DMS 273 (cell line): ENCODE results near the gene NELL1.
A peak's percentile ranks its signal among the peaks of the same experiment; 100 is the strongest.

Source experiments
- DNase-seq: peaks from one replicate; lab custom pipeline; 2025; ENCODE audit not compliant: unreplicated experiment; lab: John Stamatoyannopoulos, UW

NELL1 gene

DNA sequence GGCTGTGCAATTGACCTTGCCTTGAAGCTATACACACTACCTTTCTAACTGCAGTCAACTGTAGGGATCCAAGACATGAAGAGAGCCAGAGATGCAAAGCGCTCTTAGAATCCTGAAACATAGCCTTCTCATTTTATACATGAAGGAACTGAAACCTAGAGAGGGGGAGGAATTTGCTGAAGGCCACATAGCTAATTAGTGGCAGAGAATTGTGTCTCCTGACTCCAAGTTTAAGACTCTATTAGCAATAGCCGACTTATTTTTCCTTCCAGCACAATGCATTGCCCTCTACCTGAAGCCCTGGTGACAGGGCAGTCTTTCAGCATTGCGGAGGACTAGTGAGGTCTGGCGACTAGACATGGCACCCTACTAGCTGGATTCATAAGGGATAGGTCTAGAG is 796.5 kb downstream of the NELL1 start:
- no peak for DNase-seq

DNA sequence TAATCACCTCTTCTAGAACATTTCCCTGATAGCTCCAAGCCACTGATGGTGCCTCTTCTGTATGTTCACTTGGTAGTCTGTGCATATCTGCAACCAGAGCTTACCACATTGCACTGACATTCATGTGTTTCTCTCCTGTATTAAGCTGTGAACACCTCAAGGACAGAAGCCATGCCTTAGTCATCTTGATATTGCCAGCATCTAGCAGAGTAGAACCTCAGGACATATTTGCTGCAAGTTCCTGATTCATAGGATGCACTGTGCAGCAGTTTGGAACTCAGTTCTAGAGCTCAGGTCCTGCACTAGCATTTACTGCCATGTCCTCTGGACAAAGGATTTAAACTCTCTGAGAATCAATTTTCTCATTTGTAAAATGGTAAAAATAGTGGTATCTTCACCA is 801.1 kb downstream of the NELL1 start:
- DNase-seq: no peak

DNA sequence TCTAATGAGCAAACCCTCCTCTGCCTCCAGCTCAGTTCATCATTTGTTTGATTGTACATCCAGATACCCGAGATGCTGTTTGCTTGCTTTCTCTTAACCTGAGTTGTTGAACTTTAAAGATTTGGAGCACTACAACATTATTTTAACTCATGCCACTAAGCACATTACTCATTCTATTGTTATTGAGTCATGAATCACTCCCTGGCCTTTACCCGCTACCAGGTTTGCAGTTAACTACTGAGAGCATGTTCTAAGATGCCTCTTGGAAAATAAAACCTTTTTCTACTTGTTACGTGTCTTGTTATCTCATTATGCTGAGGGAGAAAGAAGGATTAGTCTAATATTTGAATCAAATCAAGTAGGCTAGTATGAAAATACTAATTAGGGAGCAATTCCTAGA is 802.9 kb downstream of the NELL1 start:
- no peak for DNase-seq

DNA sequence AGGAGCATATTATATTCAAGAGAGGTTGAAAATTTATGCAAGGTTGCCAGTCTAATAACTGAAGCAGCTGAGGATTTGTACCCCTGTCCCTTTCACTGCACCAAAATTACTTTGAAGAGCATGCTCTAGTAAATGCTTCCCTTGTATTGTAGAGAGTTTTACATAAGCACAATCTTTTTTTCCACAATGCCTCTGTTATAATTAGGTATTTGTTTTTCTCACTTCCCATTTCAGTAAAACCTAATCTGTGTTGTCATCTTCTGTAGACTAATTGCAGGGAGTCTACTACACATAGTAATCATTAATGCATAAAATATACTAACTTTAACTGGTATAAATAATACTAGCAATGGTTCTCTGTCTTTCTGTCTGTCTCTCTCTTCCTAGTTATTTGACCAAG is 805.1 kb downstream of the NELL1 start:
- no peak for DNase-seq

DNA sequence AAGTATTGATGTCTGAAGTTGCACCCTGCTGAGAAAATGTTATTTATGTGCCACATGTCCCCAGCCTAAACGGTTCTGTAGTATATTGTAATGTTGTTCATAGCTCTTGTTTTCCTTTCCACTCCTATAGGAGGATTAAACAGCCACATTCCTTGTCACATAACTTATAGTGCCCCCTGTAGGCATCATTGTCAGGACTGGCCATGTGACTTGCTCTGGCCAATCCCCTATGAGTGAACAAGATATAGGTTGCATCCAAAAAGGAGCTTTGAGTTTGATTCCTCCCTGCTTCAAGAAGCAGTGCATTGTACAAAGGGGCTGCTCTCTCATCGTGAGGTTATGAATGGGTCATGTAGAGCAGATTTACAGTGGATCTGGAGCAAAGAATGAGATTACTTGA is 805.9 kb downstream of the NELL1 start:
- DNase-seq: no peak

DNA sequence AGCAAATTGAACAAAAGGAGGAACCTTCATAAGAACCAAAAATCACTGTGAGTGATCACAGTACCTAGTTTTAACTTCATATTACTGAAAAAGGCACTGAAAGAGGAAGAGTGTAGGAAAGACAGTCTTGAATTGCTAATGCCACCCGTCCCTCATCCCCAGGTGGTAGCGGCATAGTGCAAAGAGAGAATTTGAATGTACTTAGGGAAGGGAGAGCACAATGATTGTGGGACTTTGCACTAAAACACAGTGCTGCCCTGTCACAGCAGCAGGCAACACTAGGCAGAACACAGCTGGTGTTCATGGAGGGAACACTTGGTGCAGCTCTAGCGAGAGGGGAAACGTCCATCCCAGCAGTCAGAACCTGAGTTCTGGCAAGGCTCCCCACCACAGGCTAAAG is 807.2 kb downstream of the NELL1 start:
- no peak for DNase-seq

DNA sequence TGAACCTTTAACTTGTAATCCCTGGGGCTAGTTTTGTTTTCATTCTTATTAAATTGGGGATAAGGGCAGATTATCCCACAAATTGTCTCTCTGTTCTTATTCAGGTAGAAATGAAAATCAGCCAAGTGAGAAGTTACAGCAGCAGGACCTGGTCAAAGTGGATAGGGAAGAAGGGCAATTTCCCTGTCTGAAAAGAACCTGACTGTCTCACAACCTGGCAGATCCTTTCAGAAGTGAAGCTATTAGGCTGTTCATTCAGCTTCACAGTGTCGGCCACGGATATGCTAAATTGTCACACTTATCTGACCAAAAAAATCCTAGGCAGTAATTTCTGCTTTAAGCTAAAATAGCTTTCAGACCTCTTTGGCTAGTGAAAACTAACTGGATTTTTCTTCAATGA is 810.9 kb downstream of the NELL1 start:
- no peak for DNase-seq

DNA sequence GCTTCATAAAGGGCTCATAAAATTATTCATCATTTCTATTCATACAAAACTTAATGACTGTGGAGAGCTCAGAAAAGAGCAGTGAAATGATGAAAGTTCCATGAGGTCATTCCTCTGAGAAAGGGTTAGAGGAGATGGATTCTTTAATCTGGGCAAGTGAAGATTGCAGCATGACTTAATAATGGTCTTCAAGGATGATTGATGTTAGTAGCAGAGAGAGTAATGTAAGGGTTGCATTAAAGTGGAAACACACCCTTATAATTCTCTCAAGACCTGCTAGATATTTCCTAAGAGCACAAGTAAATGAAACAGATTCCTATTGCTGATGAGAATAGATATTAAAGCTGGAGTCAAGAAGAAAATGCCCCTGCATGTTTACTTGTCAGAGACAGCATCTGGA is 811.9 kb downstream of the NELL1 start:
- no peak for DNase-seq

DNA sequence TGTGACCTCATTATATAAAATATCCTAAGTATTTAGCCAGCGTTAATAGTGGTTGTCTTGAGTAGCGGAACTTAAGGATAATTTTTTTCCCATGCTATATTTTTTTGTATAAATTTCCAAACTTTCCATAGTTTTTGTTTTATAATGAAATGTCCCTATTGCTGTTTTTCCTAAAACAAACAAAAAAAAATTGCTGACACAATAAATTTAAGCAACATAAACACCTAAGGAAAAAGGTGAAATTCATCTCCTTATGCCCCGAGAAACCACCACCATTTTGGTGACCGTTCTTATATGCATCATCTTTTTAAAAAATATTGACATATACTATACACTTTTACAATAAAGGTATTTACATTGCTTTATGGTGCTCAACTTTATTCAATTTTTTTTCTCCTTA is 814.7 kb downstream of the NELL1 start:
- DNase-seq: no peak

DNA sequence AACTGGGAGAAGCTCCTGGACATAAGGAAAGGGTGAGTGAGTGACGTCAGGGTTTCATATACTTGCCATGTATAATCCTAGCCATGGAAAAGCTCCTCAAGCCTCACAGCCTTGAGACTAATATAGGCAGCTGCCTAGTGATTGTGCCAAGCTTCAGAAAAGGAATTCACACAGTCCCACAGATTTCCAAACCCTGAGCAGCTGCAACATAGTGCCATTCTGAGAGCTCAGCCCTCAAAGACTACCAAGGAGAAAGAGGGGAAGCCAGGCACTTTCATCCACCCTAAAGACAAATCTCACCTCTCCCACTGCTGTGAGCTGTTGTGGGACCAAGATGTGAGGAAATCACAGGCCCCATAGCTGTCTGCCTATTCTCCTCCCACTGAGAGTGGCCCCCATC is 815.6 kb downstream of the NELL1 start:
- no peak for DNase-seq

DNA sequence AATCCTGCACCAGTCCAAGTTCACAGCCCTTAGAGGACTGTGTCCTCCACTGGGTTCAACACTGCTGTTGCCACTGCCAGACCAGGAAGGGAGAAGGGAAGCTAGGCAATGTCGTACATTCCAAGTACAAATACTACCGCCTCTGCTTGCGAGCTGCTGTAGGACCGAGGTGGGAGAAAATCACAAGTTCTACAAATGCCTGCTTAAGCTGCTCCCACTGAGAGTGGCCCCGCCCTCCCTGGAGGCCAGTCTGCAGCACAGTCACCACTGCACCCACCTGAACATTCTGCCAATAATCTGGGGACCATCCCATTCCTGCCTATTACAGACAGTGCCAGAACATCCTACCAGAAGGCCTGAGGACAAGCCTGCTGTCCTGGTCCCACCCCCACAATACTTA is 816.0 kb downstream of the NELL1 start:
- no peak for DNase-seq

DNA sequence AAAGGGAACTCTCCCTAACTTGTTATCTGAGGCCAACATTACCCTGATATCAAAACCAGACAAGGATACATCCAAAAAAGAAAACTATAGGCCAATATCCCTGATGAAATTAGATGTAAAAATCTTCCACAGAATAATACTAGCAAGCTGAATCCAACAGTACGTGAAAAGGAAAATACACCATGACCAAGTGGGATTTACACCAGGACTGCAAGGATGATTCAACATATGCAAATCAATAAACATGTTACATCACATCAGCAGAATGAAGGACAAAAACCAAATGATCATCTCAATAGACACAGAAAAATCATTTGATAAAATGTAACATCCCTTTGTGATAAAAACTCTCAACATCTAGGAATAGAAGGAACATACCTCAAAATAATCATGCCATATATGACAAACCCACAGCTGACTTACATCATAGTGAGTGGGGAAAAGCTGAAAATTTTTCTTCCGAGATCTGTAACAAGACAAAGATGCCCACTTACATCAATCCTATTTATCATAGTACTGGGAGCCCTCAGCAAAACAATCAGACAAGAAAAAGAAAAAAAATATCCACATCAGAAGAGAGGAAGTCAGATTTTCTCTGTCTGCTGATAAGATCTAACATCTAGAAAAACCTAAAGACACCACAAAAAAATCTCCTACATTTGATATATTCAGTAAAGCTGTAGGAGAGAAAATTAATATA is 820.2 kb downstream of the NELL1 start:
- DNase-seq: no peak

DNA sequence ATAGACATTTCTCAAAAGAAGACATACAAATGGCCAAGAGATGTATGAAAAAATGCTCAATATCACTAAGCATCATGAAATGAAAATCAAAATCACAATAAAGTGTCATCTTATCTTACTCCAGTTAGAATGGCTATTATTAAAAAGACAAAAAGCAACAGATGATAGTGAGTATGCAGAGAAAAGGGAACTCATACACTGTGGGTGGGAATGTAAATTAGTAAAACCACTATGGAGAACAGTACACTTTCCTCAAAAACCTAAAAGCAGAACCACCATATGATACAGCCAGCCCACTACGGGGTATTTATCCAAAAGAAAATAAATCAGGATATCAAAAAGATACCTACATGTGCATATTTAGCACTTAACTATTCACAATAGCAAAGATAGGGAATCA is 823.5 kb downstream of the NELL1 start:
- DNase-seq: no peak

DNA sequence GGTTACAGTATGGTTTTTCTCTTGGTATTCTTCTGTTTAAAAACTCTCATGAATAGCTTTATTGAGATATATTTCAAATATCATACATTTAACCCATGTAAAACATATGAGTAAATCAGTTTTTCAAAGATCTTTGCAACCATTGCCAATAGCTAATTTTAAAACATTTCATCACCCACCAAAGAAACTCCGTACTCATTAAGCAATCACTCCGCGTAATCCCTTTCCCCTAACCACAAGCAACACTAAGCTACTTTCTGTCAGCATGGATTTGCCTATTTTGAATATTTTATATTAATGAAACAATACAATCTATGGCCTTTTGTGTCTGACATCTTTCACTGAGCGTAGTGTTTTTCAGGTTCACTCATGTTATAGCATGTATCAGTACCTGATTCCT is 825.6 kb downstream of the NELL1 start:
- no peak for DNase-seq

DNA sequence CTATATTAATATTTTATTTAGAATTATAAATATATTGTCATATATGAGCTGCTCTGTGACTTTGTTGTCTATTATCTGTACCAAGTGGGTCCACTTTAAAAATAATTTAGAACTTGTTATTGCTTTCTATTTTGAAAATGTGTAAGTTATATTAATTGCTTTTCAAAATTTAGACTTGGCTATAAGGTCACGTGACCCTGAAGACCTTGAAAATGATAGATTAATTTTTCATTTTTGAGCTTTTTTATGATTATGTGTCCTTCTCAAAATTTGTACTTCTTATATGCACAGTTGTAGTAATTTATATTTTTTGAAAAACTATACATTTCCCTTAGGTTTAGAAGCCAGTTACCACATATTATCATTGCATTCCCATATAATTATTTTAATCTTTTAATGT is 826.5 kb downstream of the NELL1 start:
- no peak for DNase-seq

DNA sequence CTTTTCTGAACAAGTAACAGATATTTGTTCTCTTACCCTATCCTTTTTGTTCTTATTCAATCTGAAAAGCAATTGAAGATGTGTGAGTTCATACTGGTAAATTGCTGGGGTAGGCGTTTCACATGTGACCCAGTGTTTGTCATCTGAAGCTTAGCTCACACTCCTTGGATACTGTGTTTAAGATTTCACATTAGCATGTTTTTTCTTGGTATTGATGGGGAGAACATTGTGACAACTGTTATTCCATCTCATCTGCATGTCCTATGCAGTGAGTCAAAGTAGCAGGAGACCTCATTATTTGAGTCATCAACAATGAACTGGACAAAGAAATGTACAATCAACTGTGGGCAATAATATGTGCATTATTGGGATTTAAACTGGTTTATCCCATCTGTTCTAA is 831.9 kb downstream of the NELL1 start:
- DNase-seq: no peak

DNA sequence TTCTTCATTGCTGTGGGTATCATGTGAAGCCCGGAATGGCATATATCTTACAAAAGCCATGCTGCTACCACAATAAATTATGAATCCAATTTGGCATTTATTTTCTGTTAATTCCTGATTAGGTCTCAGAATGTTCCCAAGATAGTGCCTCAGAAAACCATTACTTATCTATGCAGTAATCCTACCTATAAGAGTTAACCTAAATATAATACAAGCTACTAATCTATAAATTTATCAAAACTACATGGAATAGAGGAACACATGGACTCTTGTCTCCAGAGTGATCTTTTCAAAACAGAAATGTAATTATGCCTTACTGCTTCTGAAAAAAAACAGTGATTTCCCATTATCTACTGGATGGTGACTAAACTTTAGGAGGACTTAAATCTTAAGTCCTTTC is 835.7 kb downstream of the NELL1 start:
- DNase-seq: no peak

DNA sequence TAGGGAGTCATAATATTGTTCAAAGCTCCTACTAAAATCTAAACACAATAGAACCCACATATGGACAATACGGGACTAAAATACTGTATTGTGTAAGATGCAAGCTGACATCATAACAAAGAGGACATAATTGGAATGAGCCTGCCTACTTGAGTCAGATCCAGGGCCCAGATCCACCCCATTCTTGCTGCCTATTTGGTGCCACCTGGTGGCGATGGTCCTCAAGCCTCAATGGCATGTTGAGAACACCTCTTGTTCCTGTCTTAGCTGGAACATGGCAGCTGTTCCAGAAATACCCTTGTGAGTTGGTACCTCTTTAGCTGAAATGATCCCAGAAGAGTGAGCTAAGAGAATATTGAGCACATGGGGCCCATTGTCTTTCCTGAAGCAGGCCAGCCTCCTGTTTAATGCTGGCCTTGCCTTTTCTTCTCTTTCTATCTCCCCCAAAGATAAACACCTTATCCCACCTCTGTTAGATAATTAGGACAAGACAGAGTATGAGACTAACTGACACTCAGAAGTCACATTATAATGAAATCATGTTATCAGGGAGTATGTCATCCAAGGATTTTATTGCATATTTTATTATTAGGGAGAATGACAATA is 842.6 kb downstream of the NELL1 start:
- DNase-seq: peak; percentile 84

DNA sequence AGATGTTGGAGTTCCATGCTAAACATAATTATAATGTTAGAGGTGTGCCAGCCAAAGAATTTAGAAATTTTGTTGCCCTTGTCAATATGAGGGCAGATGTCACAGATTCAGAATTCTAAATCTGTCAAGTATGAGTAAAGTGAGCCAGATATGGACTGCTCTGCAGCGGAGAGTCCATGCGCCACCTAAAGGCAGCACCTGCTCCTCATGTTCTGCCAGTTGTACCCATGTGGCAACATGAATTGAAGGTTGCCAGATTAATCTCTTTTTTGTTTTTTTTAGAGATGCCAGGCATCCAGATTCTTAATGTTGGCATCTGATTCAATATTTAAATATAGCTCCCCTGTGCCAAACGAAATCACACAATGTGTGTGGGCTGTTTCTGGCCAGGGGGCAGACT is 844.9 kb downstream of the NELL1 start:
- DNase-seq: peak; percentile 40

DNA sequence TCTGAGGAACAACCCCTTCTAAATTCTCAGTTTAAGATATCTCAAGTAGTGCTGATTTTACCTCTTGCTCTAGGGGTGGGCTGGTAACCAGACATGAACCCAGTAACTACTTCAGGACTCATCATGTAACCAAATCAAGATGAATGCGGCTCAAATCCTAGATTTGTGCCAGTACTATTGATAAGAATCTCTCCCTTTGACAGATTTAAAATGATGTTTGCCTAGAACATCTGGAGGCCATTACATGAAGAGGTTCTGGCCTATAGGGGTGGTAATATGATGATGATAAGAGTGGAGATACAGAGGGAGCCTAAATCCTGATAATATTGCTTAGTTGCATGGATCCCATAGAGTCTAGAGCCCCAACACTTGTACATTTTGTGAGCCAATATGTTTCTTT is 850.9 kb downstream of the NELL1 start:
- no peak for DNase-seq

DNA sequence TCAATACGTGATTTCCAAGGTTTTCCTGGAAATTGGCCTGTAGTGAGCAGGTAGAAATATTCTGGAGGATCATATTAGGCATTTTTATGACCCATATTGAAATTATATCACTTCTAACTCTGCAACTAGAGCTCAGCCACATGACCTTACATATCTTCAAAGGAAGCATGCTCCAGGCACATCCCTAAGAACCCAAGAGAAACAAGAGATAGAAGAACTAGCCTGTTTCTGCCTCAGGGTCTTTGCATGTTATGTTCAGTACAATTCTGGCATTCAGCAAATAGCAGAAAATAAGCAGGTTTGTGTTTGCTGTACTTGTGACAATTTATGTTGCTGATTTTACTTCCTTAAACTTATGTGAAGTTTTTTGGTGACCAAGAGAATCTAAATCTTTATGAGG is 859.8 kb downstream of the NELL1 start:
- no peak for DNase-seq

DNA sequence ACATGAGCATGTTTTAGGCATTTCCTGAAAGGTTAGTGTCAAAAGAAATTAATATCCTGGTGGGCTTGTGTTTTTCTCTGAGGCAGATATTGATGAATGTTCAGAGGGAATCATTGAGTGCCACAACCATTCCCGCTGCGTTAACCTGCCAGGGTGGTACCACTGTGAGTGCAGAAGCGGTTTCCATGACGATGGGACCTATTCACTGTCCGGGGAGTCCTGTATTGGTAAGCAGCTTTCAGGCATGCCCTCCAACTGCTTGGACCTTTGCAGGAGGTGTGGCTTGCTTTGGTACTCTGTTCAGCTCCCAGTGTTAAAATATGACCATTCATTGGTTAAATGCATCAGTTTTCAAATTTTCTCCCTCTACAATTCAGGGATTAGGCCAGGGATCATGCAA is 864.9 kb downstream of the NELL1 start:
- DNase-seq: no peak

DNA sequence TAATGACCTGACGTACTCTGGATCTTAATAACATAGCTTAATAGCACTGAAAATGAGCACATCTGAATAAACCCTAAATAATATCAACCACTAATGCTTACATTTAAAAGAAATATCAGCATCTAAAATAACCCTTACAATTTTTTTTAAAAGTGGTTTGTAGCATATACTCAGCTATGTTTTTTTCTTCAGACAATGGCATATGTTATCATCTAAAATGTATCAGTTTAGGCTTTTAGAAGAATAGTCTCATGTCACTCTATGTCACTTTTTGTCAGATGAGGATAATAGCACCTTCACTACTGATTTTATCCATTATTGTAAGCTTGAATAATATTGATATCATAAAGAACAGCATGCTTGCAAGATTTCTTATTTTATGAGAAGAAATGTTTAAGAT is 868.6 kb downstream of the NELL1 start:
- no peak for DNase-seq
